ENCODE results near the gene HEXA.

GRCh38 chr15:72304596-72304995 is 71.2 kb downstream of the HEXA start:
- TF ChIP-seq POLR2A (IDR thresholded peaks at IDR 0.05) (no peak), CTCF (IDR thresholded peaks at IDR 0.05) (no peak), EP300 (IDR thresholded peaks at IDR 0.05) (no peak)
